GM21825 (cell line): ENCODE measurements around the gene C1GALT1.
"Not testable (repeated sequence)": the region's sequence is repeated elsewhere in the genome, so short reads cannot be mapped to it uniquely, and the experiment has no call there.

Source experiments
- ATAC-seq: cut with Tn5 transposase; IDR thresholded peaks from one replicate; pipeline ENCODE4 v1.9.1; 2021; ENCODE audit warnings: mild to moderate bottlenecking, moderate library complexity; ENCODE audit not compliant: unreplicated experiment

C1GALT1 gene

GRCh38 chr7:7182156-7183060 is at the start of gene C1GALT1:
Gene C1GALT1 (plus strand): TSS chr7:7182544. CDS start chr7:7234320, 51,776 bp downstream.
- ATAC-seq: peak; percentile 86

GRCh38 chr7:7134046-7134445 is 48.3 kb upstream of the C1GALT1 start:
- ATAC-seq: no peak

GRCh38 chr7:7135074-7135473 is 47.3 kb upstream of the C1GALT1 start:
- ATAC-seq: no peak

- ATAC-seq: not testable (repeated sequence)
Measured at GRCh38 chr7:7135924-7136323, 46.4 kb upstream of the C1GALT1 start.

- ATAC-seq: no peak
Measured at GRCh38 chr7:7136466-7137381, 45.6 kb upstream of the C1GALT1 start.

GRCh38 chr7:7138897-7139296 is 43.4 kb upstream of the C1GALT1 start:
- ATAC-seq: no peak

- ATAC-seq: not testable (repeated sequence)
Measured at GRCh38 chr7:7143404-7143803, 38.9 kb upstream of the C1GALT1 start.

- ATAC-seq: not testable (repeated sequence)
Measured at GRCh38 chr7:7145151-7145550, 37.2 kb upstream of the C1GALT1 start.

- ATAC-seq: no peak
Measured at GRCh38 chr7:7146837-7147236, 35.5 kb upstream of the C1GALT1 start.

- ATAC-seq: no peak
Measured at GRCh38 chr7:7148798-7149481, 33.4 kb upstream of the C1GALT1 start.

GRCh38 chr7:7151285-7151684 is 31.1 kb upstream of the C1GALT1 start:
- no peak for ATAC-seq

- no peak for ATAC-seq
Measured at GRCh38 chr7:7151865-7152264, 30.5 kb upstream of the C1GALT1 start.

GRCh38 chr7:7152315-7152714 is 30.0 kb upstream of the C1GALT1 start:
- no peak for ATAC-seq

GRCh38 chr7:7154355-7154754 is 28.0 kb upstream of the C1GALT1 start:
- ATAC-seq: not testable (repeated sequence)

- ATAC-seq: no peak
Measured at GRCh38 chr7:7156663-7157062, 25.7 kb upstream of the C1GALT1 start.

GRCh38 chr7:7157177-7157886 is 25.0 kb upstream of the C1GALT1 start:
- peak; percentile 89 for ATAC-seq

GRCh38 chr7:7157887-7158271 is 24.5 kb upstream of the C1GALT1 start:
- ATAC-seq: peak; percentile 9

- ATAC-seq: no peak
Measured at GRCh38 chr7:7159063-7159658, 23.2 kb upstream of the C1GALT1 start.

- ATAC-seq: no peak
Measured at GRCh38 chr7:7164591-7164990, 17.8 kb upstream of the C1GALT1 start.

- no peak for ATAC-seq
Measured at GRCh38 chr7:7165372-7165771, 17.0 kb upstream of the C1GALT1 start.
